Bone marrow (tissue), 2 donors: ENCODE data around the gene TNFRSF14.
"Not testable (repeated sequence)": the region's sequence is repeated elsewhere in the genome, so short reads cannot be mapped to it uniquely, and the experiment has no call there.

Source experiments
- DNase-seq, 2 donors: peaks; one replicate each; lab custom pipeline; 2025; lab: John Stamatoyannopoulos, UW

TNFRSF14 gene

DNA sequence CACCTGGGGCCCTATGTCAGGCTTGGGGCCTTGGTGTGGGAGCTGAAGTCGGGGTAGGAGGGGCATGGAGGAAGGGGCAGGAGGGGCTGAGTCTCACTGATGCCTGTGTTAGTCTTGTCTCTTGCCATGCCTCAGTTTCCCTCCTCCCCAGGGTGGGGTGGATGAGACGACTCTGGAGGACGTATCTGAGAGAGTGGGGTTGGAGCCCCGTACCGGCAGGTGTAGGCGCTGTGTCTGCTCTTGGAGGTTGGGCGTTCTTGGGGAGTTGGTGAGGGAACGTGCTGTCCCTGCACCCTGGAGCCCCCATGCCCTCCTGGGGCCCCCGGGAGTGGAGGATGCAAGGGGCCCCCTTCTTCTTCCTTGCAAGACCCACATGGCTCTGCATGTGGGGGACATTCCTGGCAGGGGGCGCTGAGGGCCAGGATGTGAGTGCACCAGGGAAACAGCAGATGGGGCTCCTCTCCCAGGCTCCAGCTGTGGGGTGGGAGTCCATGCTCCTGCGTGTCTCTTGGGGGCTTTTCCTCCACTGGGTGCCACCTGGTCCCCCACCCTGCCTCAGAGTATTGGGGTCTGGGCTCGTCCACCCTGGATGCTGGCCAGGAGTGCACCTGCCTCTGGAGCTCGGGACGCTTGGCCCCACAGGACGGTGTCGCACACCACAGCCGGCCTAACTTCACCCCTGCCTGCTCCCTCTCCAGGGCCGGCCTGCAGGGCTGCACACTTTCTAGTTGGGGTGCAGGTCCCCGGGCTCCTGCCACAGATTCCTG is 1.4 kb upstream of the TNFRSF14 start:
- no peak for DNase-seq

DNA sequence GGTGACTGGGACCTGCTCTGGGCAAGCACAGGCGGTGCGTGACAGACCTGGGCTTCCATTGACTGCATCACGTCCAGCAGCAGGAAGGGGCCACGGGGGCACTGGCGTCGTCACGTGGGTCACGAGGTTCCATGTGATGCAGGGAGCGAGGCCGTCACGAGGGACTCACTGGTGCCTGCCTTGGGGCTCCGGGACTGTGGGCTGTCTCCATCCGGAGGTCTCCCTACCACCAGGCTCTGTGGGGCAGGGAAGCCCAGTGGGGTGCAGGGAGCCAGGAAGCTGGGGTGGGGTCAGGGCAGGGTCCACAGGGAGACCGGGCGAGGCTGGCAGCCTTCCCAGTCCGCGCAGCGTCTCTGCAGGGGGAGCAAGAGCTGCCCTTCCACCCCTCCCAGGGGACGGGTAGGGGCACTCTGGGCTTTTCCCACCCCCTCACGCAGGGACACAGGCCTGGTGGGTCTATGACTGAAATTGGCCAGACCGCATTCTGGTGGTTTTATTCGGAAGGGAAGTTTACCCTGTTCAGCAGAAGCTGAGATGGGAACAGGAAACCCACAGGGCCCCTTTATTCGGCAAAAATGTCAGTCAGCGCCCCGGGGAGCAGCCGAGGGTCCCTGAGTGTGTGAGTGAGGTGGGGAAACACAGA is 416 bp upstream of the TNFRSF14 start:
- DNase-seq, result peak; percentile 62 to 73

DNA sequence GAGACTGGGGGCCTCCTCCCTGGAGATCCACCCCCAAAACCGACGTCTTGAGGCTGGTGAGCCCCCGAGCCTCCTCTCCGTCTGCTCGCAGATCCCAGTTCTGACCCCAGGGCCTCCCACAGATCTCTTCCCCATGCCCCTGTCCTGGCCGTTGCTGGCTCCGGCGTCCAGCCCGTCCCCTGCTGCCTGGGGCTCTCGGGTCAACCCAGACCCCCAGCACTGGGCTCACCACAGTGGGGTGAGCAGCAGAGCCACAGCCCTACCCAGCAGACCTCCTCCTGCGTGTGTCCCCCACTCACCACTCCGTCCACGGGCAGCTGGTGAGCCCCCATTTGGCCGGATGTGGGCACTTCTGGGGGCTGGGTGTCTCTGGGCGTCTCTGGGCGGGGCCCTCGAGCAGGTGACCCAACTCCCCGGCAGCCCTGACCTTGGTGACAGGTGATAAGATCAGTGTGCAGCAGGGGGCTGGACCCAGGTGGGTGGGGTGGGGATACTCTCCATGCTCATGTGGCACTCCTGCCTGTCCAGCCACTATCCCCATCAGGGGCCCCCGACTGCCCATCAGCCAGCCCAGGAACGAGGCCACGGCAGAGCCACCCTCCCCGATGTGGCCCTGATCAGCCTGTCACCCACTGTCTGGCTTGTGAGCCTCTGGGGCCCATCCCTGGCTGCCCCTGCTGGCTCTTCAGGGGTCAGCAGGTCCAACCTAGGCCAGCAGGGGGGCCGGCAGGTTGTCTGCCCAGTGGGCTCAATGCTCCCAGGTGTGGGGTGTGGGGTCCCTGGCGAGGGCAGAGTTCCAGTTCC is 709 bp downstream of the TNFRSF14 start:
- DNase-seq, result no peak

DNA sequence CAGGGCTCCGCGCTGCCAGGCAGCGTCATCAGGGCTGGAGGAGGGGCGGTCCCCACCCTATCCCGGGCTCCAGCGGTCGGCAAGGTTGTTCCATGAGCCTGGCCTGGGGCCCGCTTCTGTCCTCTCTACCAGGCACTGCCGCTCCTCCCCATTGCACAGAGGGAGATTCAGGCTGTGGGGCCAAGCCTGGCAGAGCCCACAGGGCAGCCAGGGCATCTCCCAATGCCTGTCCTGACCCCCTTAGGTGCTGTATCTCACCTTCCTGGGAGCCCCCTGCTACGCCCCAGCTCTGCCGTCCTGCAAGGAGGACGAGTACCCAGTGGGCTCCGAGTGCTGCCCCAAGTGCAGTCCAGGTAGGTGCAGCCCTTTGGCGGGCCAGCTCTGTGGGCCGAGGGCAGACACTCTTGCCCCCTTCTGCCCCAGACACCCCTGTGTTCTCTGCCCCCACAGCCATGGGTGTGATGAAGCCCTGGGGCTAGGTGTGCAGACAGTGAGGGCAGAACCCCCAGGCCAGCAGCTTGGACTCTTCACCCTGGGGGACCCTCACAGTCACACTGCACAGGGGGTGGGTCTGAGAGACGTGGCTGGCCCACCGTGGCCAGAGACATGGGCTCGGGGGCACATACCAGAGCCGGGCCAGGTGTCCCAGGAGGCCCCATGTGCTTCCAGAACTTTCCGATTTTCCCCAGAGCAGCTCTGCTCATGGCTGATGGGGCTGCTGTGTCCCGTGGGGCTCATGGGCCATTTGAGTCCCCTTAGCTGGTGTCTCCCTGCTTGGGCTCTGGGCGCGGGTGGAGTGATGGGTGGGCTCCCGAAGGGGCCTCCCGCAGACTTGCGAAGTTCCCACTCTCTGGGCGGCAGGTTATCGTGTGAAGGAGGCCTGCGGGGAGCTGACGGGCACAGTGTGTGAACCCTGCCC is 1.6 kb downstream of the TNFRSF14 start:
- no peak for DNase-seq

GRCh38 chr1:2558420-2558819 is 2.2 kb downstream of the TNFRSF14 start:
- no peak for DNase-seq

DNA sequence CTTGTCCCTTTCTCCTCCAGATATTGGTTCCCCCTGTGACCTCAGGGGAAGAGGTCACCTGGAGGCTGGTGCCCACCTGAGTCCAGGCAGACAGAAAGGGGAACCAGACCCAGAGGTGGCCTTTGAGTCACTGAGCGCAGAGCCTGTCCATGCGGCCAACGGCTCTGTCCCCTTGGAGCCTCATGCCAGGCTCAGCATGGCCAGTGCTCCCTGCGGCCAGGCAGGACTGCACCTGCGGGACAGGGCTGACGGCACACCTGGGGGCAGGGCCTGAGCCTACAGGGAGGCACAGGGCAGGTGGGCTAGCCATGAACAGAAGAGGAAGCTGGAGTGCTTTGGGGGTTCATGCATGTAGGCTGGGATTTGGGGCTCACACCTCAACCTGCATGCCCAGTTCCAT is 2.7 kb downstream of the TNFRSF14 start:
- DNase-seq, result no peak

- DNase-seq, result no peak
These were observed 3.5 kb downstream of the TNFRSF14 start for GRCh38 chr1:2559509-2560298.

GRCh38 chr1:2560299-2561073 is 4.3 kb downstream of the TNFRSF14 start:
- no peak for DNase-seq

GRCh38 chr1:2561446-2561845 is 5.3 kb downstream of the TNFRSF14 start:
- DNase-seq, result no peak

GRCh38 chr1:2561898-2562895 is 6.0 kb downstream of the TNFRSF14 start:
- no peak for DNase-seq

GRCh38 chr1:2563205-2563604 is 7.0 kb downstream of the TNFRSF14 start:
- DNase-seq, result no peak

- no peak for DNase-seq
These were observed 8.0 kb downstream of the TNFRSF14 start for GRCh38 chr1:2564006-2564814.

DNA sequence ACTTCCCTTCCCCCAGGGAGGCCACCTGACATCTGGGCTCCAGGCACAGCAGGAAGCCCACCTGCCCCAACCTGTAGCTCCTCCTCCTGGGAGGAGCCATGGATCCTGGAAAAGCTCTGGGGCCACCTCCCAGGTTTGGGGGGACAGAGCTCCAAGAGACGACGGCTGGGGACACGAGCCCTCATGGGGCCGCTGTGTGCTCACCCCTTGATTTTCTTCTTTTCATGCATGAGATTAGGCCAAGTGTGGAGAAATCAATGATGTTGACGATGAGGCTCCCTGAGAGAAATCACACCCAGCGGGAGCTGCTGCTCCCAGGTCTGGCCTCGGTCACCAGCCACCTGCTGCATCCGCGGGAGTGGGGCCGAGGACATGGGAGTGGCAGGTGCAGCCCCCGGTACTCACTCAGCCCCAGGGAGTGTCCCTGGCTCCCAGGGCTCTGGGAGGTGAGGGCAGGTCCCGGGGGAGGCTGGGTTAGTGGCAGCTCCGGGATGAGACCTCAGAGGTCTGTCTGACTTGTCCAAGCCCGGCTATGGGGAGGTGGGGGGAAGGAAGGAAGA is 8.7 kb downstream of the TNFRSF14 start:
- DNase-seq, result no peak

- no peak for DNase-seq
These were observed 10.2 kb downstream of the TNFRSF14 start for GRCh38 chr1:2566101-2567045.

GRCh38 chr1:2567083-2567679 is 11.0 kb downstream of the TNFRSF14 start:
- no peak for DNase-seq

DNA sequence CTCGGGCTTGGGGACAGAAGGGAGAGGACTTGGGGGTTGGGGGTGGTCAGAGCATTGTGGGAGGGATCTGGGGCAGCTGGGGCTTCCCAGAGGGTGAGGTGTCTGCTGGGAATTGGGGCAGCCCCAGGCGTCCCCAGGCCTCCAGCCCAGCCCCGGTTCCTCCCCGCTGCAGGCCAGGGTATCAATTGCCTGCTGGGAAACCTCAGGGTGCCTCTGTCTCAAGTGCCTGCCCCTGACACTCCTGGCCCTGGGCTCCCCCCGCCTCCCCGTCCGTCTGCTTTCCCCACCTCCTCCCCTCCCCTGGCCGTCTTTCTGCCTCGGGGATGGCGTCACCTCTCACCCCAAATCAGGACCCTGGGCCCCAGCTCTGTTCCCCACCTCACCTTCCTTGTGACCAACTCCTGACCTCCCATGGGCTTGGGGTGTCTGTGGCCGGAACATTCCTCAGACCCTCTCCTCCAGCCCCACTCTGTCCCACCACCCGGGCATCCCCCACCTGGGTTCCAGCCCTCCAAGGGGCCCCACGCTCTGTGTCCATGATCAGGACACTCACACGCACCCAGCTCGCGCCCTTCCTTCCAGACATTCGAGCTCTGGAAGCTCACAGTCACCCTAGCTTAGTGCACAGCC is 12.1 kb downstream of the TNFRSF14 start:
- DNase-seq, result not testable (repeated sequence)
